ENCODE results near the gene CCR8. TPM values are rescaled to one million over a fixed set of nuclear protein-coding genes. Genes with fewer than 3 reads are reported as not detected.

The CCR8 gene
- total RNA-seq, 1 donor from 2014 or later: not detected

DNA sequence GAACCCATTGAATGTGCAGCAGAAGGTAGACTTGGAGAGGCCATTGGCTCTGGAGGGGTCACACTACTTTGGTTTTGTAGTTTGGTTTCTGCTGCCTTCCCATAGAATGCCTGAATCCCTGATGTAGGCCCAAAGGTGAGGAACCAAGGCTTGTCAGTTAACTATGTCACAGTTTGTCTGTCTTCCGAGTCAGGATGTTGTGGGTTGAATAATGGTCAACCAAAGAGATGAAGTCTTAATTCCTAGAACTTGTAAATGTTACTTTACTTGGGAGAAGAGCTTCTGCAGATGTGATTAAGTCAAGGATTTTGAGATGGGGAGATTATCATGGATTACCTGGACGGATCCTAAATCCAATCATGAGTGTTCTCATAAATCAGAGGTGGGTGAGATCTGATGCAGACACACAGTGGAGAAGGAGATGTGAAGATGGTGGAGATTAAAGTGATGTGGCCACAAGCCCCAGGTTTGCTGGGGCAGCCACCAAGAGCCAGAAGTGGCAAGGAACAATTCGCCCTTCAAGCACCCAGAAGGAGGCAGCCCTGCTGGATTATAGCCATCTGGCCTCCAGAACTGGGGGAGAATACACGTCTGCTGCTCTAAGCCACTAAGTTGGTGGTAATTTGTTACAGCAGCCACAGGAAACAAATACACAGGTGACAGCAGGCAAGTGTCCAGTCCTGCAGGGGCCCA, 2.3 kb upstream of the CCR8 start:
- no peak overlapping the region for H3K27ac ChIP-seq (ENCODE audit: low read depth, low read length)
- H3K9me3 ChIP-seq (ENCODE audit: control insufficient read depth in 3 of 3, low read length in 3 of 3): no peaks in the 10 kb centered on the region
- H3K27me3 ChIP-seq (ENCODE audit: control insufficient read depth in 3 of 3, insufficient read depth in 3 of 3, low read length in 3 of 3): no peaks in the 10 kb centered on the region
- no peak overlapping the region for H3K9ac ChIP-seq (ENCODE audit: low read depth in 1 of 3, low read length in 3 of 3)
- no peaks in the 10 kb centered on the region for H3K36me3 ChIP-seq (ENCODE audit: control insufficient read depth in 3 of 3, insufficient read depth in 3 of 3, low read length in 3 of 3)
- H3K4me1 ChIP-seq (ENCODE audit: control insufficient read depth in 3 of 3, insufficient read depth in 3 of 3, low read length in 3 of 3): no peaks in the 10 kb centered on the region
- H3K4me3 ChIP-seq (ENCODE audit: low read length in 3 of 3): no peak overlapping the region

DNA sequence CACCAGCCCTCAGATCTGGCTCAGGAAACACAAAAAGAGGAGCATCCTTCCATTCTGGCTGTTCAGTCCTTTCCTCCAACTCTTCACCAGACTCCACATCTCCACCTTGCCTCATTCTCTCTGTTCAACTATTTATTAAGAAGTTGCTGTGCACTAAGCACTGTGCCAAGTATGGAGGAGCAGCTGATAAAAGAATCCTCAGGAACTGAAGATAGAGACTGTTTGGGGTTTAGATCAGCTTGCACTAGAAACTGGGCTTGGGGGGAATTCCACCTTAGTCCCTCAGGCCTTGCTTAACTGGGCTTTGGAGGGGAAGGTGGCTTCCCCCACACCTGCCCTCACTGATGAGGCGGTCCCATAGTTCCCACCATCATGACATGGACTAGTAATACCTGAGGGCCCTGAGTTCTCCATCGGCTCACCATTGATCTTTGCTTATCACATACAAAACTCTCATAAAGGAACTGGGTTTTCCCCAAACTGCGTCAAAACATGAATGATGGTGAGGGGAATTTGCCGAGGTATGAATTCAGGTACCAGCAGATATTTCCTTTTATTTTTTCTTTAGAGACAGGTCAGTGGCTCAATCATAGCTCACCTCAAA, 1.7 kb upstream of the CCR8 start:
- no peak overlapping the region for H3K4me3 ChIP-seq (ENCODE audit: low read length in 3 of 3)
- no peak overlapping the region for H3K27ac ChIP-seq (ENCODE audit: low read depth, low read length)
- no peaks in the 10 kb centered on the region for H3K36me3 ChIP-seq (ENCODE audit: control insufficient read depth in 3 of 3, insufficient read depth in 3 of 3, low read length in 3 of 3)
- H3K9ac ChIP-seq (ENCODE audit: low read depth in 1 of 3, low read length in 3 of 3): no peak overlapping the region
- H3K9me3 ChIP-seq (ENCODE audit: control insufficient read depth in 3 of 3, low read length in 3 of 3): no peaks in the 10 kb centered on the region
- H3K4me1 ChIP-seq (ENCODE audit: control insufficient read depth in 3 of 3, insufficient read depth in 3 of 3, low read length in 3 of 3): no peaks in the 10 kb centered on the region
- H3K27me3 ChIP-seq (ENCODE audit: control insufficient read depth in 3 of 3, insufficient read depth in 3 of 3, low read length in 3 of 3): no peaks in the 10 kb centered on the region

DNA sequence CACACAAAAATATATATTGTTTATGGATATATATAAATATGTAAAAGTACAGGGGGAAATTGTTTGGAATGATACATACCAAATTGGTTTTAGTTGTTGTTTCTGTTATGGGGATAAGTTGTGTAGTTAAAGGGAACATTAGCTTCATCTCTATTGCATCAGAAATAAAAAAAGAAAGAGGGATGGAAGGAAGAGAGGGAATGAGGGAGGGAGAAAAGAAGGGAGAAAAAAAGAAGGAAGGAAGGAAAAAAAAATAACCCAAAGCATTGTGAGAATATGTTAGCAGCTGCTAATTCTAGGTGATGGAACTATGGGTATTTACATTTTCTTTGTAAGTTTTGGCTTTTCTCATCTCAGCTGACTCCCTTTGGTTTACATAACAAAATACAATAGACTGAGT, 1.3 kb downstream of the CCR8 start:
- Histone ChIP-seq H3K4me1 (ENCODE audit: control insufficient read depth in 3 of 3, insufficient read depth in 3 of 3, low read length in 3 of 3) (no peaks in the 10 kb centered on the region), H3K36me3 (ENCODE audit: control insufficient read depth in 3 of 3, insufficient read depth in 3 of 3, low read length in 3 of 3) (no peaks in the 10 kb centered on the region), H3K4me3 (ENCODE audit: low read length in 3 of 3) (no peak overlapping the region), H3K9ac (ENCODE audit: low read depth in 1 of 3, low read length in 3 of 3) (no peak overlapping the region), H3K9me3 (ENCODE audit: control insufficient read depth in 3 of 3, low read length in 3 of 3) (no peaks in the 10 kb centered on the region), H3K27ac (ENCODE audit: low read depth, low read length) (no peak overlapping the region), H3K27me3 (ENCODE audit: control insufficient read depth in 3 of 3, insufficient read depth in 3 of 3, low read length in 3 of 3) (no peaks in the 10 kb centered on the region)

- H3K9me3 ChIP-seq (ENCODE audit: control insufficient read depth in 3 of 3, low read length in 3 of 3): no peaks in the 10 kb centered on the region
- no peak overlapping the region for H3K4me3 ChIP-seq (ENCODE audit: low read length in 3 of 3)
- H3K36me3 ChIP-seq (ENCODE audit: control insufficient read depth in 3 of 3, insufficient read depth in 3 of 3, low read length in 3 of 3): no peaks in the 10 kb centered on the region
- H3K4me1 ChIP-seq (ENCODE audit: control insufficient read depth in 3 of 3, insufficient read depth in 3 of 3, low read length in 3 of 3): no peaks in the 10 kb centered on the region
- H3K9ac ChIP-seq (ENCODE audit: low read depth in 1 of 3, low read length in 3 of 3): no peak overlapping the region
- no peaks in the 10 kb centered on the region for H3K27me3 ChIP-seq (ENCODE audit: control insufficient read depth in 3 of 3, insufficient read depth in 3 of 3, low read length in 3 of 3)
- no peak overlapping the region for H3K27ac ChIP-seq (ENCODE audit: low read depth, low read length)
Measured at GRCh38 chr3:39332525-39332924, 3.0 kb downstream of the CCR8 start.

- Histone ChIP-seq H3K9ac (ENCODE audit: low read depth in 1 of 3, low read length in 3 of 3) (no peak overlapping the region), H3K9me3 (ENCODE audit: control insufficient read depth in 3 of 3, low read length in 3 of 3) (no peaks in the 10 kb centered on the region), H3K27me3 (ENCODE audit: control insufficient read depth in 3 of 3, insufficient read depth in 3 of 3, low read length in 3 of 3) (no peaks in the 10 kb centered on the region), H3K4me3 (ENCODE audit: low read length in 3 of 3) (no peak overlapping the region), H3K36me3 (ENCODE audit: control insufficient read depth in 3 of 3, insufficient read depth in 3 of 3, low read length in 3 of 3) (no peaks in the 10 kb centered on the region), H3K27ac (ENCODE audit: low read depth, low read length) (no peak overlapping the region), H3K4me1 (ENCODE audit: control insufficient read depth in 3 of 3, insufficient read depth in 3 of 3, low read length in 3 of 3) (no peaks in the 10 kb centered on the region)
Measured at GRCh38 chr3:39333607-39334006, 4.1 kb downstream of the CCR8 start.

GRCh38 chr3:39334205-39334604, 4.7 kb downstream of the CCR8 start:
- no peak overlapping the region for H3K4me3 ChIP-seq (ENCODE audit: low read length in 3 of 3)
- H3K27ac ChIP-seq (ENCODE audit: low read depth, low read length): no peak overlapping the region
- no peaks in the 10 kb centered on the region for H3K4me1 ChIP-seq (ENCODE audit: control insufficient read depth in 3 of 3, insufficient read depth in 3 of 3, low read length in 3 of 3)
- no peaks in the 10 kb centered on the region for H3K27me3 ChIP-seq (ENCODE audit: control insufficient read depth in 3 of 3, insufficient read depth in 3 of 3, low read length in 3 of 3)
- no peaks in the 10 kb centered on the region for H3K9me3 ChIP-seq (ENCODE audit: control insufficient read depth in 3 of 3, low read length in 3 of 3)
- no peak overlapping the region for H3K9ac ChIP-seq (ENCODE audit: low read depth in 1 of 3, low read length in 3 of 3)
- H3K36me3 ChIP-seq (ENCODE audit: control insufficient read depth in 3 of 3, insufficient read depth in 3 of 3, low read length in 3 of 3): no peaks in the 10 kb centered on the region

DNA sequence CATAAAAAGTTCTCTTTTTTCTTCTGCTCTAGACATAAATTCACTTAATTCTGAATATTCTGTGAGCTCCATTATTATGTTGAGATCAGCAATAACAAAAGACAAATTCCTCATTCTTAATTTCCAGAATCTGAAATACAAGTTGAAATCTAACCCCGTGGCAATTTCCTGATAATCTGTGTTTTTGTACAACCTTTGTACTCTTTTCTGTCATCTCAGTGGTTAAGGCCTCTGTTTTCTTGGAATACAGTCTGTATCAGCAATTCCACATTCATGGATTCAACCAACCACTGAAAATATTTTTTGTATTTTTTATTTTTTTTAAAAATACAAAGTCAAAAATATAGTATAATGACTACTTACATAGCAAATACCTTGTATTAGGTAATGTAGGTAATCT, 8.7 kb downstream of the CCR8 start:
- no peaks in the 10 kb centered on the region for H3K9me3 ChIP-seq (ENCODE audit: control insufficient read depth in 3 of 3, low read length in 3 of 3)
- no peaks in the 10 kb centered on the region for H3K27me3 ChIP-seq (ENCODE audit: control insufficient read depth in 3 of 3, insufficient read depth in 3 of 3, low read length in 3 of 3)
- no peak overlapping the region for H3K4me3 ChIP-seq (ENCODE audit: low read length in 3 of 3)
- H3K27ac ChIP-seq (ENCODE audit: low read depth, low read length): no peak overlapping the region
- H3K9ac ChIP-seq (ENCODE audit: low read depth in 1 of 3, low read length in 3 of 3): no peak overlapping the region
- H3K4me1 ChIP-seq (ENCODE audit: control insufficient read depth in 3 of 3, insufficient read depth in 3 of 3, low read length in 3 of 3): no peaks in the 10 kb centered on the region
- H3K36me3 ChIP-seq (ENCODE audit: control insufficient read depth in 3 of 3, insufficient read depth in 3 of 3, low read length in 3 of 3): no peaks in the 10 kb centered on the region

DNA sequence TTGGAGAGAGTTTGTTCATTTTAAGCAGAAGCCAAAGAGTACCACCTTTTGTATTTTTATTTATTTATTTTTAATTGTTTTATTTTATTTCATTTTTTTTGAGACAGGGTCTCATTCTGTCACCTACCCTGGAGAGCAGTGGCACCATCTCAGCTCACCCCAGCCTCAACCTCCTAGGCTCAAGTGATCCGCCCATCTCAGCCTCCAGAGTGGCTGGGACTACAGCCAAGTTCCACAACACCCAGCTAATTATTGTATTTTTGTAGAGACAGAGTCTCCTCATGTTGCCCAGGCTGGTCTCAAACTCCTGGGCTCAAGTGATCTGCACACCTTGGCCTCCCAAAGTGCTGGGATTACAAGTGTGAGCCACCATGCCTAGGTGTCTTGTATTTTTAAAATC, 9.6 kb downstream of the CCR8 start:
- Histone ChIP-seq H3K9ac (ENCODE audit: low read depth in 1 of 3, low read length in 3 of 3) (no peak overlapping the region), H3K4me3 (ENCODE audit: low read length in 3 of 3) (no peak overlapping the region), H3K4me1 (ENCODE audit: control insufficient read depth in 3 of 3, insufficient read depth in 3 of 3, low read length in 3 of 3) (no peaks in the 10 kb centered on the region), H3K27me3 (ENCODE audit: control insufficient read depth in 3 of 3, insufficient read depth in 3 of 3, low read length in 3 of 3) (no peaks in the 10 kb centered on the region), H3K36me3 (ENCODE audit: control insufficient read depth in 3 of 3, insufficient read depth in 3 of 3, low read length in 3 of 3) (no peaks in the 10 kb centered on the region), H3K9me3 (ENCODE audit: control insufficient read depth in 3 of 3, low read length in 3 of 3) (no peaks in the 10 kb centered on the region), H3K27ac (ENCODE audit: low read depth, low read length) (no peak overlapping the region)

DNA sequence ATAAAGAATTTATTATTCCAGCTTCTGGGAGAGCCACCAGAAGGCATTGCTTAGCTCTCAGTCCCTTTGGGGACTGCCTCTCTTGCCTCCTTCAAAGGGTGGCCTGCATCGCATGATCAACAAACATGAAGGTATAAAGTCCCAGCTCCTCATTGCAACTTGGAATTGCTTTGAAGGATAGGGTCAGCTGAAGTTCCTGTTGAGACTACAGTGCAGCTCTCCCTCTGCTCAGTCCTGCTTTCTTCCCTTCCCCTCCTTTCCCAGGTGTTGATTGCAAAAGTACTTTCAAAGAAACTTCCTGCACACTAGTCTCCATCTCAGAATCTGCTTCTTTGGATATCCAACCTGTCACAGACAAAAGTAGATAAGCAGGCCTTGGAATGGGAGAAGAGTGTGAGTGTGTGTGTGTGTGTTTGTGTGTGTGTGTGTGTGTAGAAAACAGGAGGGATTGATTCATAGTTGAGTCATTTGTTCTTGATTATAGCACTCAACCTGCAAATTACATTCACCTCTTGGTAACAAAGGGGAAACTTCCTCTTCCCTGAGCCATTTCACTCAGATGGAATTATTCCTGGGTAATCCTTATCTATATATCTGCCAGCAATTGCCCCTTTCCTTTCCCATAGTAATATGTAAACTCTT, 13.7 kb downstream of the CCR8 start:
- no peaks in the 10 kb centered on the region for H3K36me3 ChIP-seq (ENCODE audit: control insufficient read depth in 3 of 3, insufficient read depth in 3 of 3, low read length in 3 of 3)
- no peak overlapping the region for H3K4me3 ChIP-seq (ENCODE audit: low read length in 3 of 3)
- H3K9me3 ChIP-seq (ENCODE audit: control insufficient read depth in 3 of 3, low read length in 3 of 3): no peaks in the 10 kb centered on the region
- no peak overlapping the region for H3K9ac ChIP-seq (ENCODE audit: low read depth in 1 of 3, low read length in 3 of 3)
- no peaks in the 10 kb centered on the region for H3K4me1 ChIP-seq (ENCODE audit: control insufficient read depth in 3 of 3, insufficient read depth in 3 of 3, low read length in 3 of 3)
- H3K27me3 ChIP-seq (ENCODE audit: control insufficient read depth in 3 of 3, insufficient read depth in 3 of 3, low read length in 3 of 3): no peaks in the 10 kb centered on the region
- no peak overlapping the region for H3K27ac ChIP-seq (ENCODE audit: low read depth, low read length)

DNA sequence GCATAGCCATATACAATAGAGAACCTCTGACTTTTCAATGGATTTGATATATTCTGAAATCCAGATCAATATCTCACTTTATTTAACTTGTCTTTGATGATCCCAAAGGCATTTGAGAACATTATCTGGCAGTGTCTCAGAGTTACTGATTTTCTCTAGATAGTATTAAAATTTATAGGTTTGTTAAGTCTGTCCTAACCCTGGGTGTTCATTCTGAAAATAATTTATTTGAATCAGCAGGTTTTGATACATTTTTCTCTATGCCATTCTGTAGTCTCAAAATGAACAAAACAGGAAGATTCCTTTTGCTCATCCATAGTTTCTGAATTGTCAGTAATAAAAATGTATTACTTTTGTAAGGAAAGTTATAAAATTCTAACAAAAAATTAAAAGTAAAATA, 14.3 kb downstream of the CCR8 start:
- Histone ChIP-seq H3K4me3 (ENCODE audit: low read length in 3 of 3) (no peak overlapping the region), H3K9me3 (ENCODE audit: control insufficient read depth in 3 of 3, low read length in 3 of 3) (no peaks in the 10 kb centered on the region), H3K27ac (ENCODE audit: low read depth, low read length) (no peak overlapping the region), H3K9ac (ENCODE audit: low read depth in 1 of 3, low read length in 3 of 3) (no peak overlapping the region), H3K27me3 (ENCODE audit: control insufficient read depth in 3 of 3, insufficient read depth in 3 of 3, low read length in 3 of 3) (no peaks in the 10 kb centered on the region), H3K4me1 (ENCODE audit: control insufficient read depth in 3 of 3, insufficient read depth in 3 of 3, low read length in 3 of 3) (no peaks in the 10 kb centered on the region), H3K36me3 (ENCODE audit: control insufficient read depth in 3 of 3, insufficient read depth in 3 of 3, low read length in 3 of 3) (no peaks in the 10 kb centered on the region)
